Hepatocyte (in vitro differentiated cells): ENCODE results near the gene RYR3.

Experiments
- CTCF ChIP-seq: fragments of 200-600 bp; sonication (generic); IDR thresholded peaks from 2 replicates; pipeline ENCODE4 v1.5.1; 2016; ENCODE audit warnings: antibody characterized with exemption, mild to moderate bottlenecking; ENCODE audit not compliant: poor library complexity
- EZH2 ChIP-seq: fragments of 200-600 bp; sonication (generic); IDR thresholded peaks from 2 replicates; pipeline ENCODE4 v1.6.1; 2016; ENCODE audit warnings: antibody characterized with exemption, mild to moderate bottlenecking, borderline replicate concordance
- EZH2phosphoT487 ChIP-seq: fragments of 200-600 bp; sonication (generic); IDR thresholded peaks from one replicate; pipeline ENCODE4 v1.6.1; 2018; ENCODE audit warnings: antibody characterized with exemption, mild to moderate bottlenecking, low read depth, moderate library complexity; ENCODE audit not compliant: unreplicated experiment, severe bottlenecking

DNA sequence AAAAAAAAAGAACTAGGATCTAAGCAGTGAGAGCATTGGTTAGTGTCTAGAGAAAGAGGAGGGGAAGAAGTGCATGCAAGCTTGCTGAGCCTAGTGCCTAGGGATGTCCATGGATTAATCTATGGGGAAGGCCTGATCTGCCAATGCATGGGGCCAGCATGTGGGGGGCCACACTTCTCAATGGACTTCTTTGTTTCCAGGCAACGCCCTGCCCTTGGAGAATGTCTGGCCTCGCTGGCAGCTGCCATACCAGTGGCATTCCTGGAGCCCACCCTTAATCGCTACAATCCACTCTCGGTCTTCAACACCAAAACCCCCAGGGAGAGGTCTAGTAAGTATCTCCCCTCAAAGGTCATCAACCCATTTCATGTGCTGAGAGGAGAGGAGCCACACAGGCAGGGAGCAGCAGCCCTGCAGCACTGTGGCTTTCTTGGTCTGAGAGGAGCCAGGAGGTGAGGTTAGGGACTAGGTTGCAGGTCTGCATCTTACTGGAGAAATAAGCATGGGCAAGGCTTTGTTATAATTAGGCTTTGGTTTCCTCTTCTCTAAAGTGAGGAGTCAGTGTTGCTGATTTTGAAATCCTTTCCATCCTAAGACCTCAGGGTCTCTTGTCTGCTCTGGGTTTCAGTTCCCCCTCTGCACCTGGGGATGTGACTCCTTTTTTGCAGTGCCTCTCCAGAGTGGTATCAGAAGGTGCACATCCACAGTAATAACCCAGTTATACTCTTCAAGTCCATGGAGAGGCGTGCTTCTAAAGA lies 469.4 kb downstream of the RYR3 start:
- no peak for TF ChIP-seq CTCF
- TF ChIP-seq EZH2, result no peak
- TF ChIP-seq EZH2phosphoT487, result no peak
